HepG2 (cell line): ENCODE data around the gene LGALS3. TPM values are rescaled to one million over a fixed set of nuclear protein-coding genes. Genes with fewer than 3 reads are reported as not detected.
A peak's percentile ranks its signal among the peaks of the same experiment; 100 is the strongest.

Source experiments
- DMAP1 ChIP-seq: IDR thresholded peaks from 2 replicates; pipeline ENCODE4 v1.6.1; 2016
- FLYWCH1 ChIP-seq: sonication (generic); formaldehyde crosslinking; IDR thresholded peaks from 2 replicates; pipeline ENCODE4 v1.8.1; 2023; ENCODE audit warnings: mild to moderate bottlenecking, missing genetic modification reagents
- TMF1 ChIP-seq: sonication (generic); formaldehyde crosslinking; IDR thresholded peaks from 2 replicates; pipeline ENCODE4 v1.8.1; 2022; ENCODE audit warnings: low read depth, missing genetic modification reagents
- ZBTB40 ChIP-seq, 2 experiments: fragments of 450-650 bp in 1 of 2; sonication (generic) in 1 of 2; formaldehyde crosslinking in 1 of 2; IDR thresholded peaks; 2 replicates each; pipeline versions ENCODE4 v1.6.1 to v1.8.0; 2016 to 2022; ENCODE audit warnings: antibody characterized with exemption in 1 of 2, mild to moderate bottlenecking in 1 of 2, missing genetic modification reagents in 1 of 2
- ZBTB46 ChIP-seq: sonication (generic); formaldehyde crosslinking; IDR thresholded peaks from 2 replicates; pipeline ENCODE4 v1.4.0; 2020; ENCODE audit warnings: mild to moderate bottlenecking, missing genetic modification reagents, borderline replicate concordance
- ZNF547 ChIP-seq: sonication (generic); formaldehyde crosslinking; IDR thresholded peaks from 2 replicates; pipeline ENCODE4 v1.5.1; 2020; ENCODE audit warnings: mild to moderate bottlenecking, missing genetic modification reagents
- polyA plus RNA-seq, 8 experiments: library from polyadenylated mRNA; depleted of rRNA in 3 of 8; stranded (reverse) in 7 of 8; unstranded in 1 of 8; fragments of >200 nt; fragmentation: Illumina TruSeq in 4 of 8; extraction: Trizol in 4 of 8; gene quantifications; 2 replicates each; pipeline versions ENCODE4 v1.2.1 to v1.2.3, GENCODE V29; 2011 to 2016; ENCODE audit warnings: low read depth in 4 of 8, missing spikeins in 1 of 8, mixed read lengths in 1 of 8; ENCODE audit not compliant: insufficient read depth in 1 of 8
- total RNA-seq, 5 experiments: library from RNA; depleted of rRNA; stranded (reverse); fragments of >200 nt; fragmentation: Illumina TruSeq; extraction: Trizol; gene quantifications; 2 replicates each; pipeline ENCODE4 v1.2.3, GENCODE V29; 2016; ENCODE audit warnings: low read depth in 1 of 5
- TF ChIP-seq, protein P1 (sequence below): sonication (generic); formaldehyde crosslinking; IDR thresholded peaks from 2 replicates; pipeline ENCODE4 v1.5.1; 2020; ENCODE audit warnings: mild to moderate bottlenecking, missing genetic modification reagents, moderate library complexity

LGALS3 gene
- total and polyA plus RNA-seq, 2 of the 13 experiments (the other 11 are each of a cell fraction or from before 2014, with no cell fraction given) = 5.0 to 97.4 TPM

DNA sequence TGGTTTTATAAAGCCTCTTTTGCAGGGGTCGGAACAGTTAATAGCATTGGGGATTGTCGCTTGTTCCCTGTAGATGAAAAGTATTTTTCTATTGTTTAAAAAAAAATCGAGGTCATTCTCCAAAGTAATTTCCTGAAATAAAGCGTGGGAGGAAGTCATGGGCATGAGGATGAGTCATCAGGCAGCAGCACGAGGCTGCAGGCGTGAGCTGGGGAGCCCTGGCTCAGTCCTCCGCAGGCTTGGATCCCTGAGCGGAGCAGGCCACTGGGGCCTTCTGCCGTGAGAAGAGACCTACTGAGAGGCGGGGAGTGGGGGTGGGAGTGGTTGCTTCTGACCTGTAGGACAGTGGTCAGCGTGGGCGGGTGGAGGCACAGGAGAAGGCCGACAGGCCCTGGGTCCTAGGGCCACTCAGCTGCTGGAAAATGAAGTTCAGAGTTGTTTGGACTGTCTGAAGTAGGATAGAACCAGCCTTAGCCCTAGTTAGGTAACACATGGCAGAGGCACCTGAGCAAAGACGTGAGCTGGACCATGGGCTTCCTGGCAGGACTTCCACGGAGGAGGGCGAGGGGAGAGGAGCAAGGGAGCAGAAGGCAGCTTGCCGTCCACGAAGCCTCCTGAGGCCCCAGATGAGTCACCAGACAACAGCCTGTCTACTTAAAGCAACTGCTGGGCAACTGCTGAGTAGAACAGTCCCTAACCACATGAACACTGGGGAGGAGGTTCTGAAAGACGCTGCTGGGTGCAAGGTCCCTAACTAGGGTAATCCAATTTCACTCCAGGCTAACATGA, 21.1 kb upstream of the LGALS3 start (continued):
- no peak for TF ChIP-seq ZBTB40 (IDR thresholded peaks at IDR 0.05)
- TF ChIP-seq ZBTB40 (CRISPR knock-in tag; IDR thresholded peaks at IDR 0.05) = peak; percentile 56
- TF ChIP-seq FLYWCH1 (CRISPR knock-in tag) = no peak
- TF ChIP-seq ZNF547 (CRISPR knock-in tag) = peak; percentile 79; the same call in 1 of the 2 replicates
- TF ChIP-seq ZBTB46 = no peak
- peak; percentile 78; the same call in 1 of the 2 replicates for TF ChIP-seq DMAP1 (CRISPR knock-in tag)
- TF ChIP-seq TMF1 (CRISPR knock-in tag) = 0 out of 2 replicates have a peak, but pooled peaks have one; percentile 35
- TF ChIP-seq, protein P1, sequence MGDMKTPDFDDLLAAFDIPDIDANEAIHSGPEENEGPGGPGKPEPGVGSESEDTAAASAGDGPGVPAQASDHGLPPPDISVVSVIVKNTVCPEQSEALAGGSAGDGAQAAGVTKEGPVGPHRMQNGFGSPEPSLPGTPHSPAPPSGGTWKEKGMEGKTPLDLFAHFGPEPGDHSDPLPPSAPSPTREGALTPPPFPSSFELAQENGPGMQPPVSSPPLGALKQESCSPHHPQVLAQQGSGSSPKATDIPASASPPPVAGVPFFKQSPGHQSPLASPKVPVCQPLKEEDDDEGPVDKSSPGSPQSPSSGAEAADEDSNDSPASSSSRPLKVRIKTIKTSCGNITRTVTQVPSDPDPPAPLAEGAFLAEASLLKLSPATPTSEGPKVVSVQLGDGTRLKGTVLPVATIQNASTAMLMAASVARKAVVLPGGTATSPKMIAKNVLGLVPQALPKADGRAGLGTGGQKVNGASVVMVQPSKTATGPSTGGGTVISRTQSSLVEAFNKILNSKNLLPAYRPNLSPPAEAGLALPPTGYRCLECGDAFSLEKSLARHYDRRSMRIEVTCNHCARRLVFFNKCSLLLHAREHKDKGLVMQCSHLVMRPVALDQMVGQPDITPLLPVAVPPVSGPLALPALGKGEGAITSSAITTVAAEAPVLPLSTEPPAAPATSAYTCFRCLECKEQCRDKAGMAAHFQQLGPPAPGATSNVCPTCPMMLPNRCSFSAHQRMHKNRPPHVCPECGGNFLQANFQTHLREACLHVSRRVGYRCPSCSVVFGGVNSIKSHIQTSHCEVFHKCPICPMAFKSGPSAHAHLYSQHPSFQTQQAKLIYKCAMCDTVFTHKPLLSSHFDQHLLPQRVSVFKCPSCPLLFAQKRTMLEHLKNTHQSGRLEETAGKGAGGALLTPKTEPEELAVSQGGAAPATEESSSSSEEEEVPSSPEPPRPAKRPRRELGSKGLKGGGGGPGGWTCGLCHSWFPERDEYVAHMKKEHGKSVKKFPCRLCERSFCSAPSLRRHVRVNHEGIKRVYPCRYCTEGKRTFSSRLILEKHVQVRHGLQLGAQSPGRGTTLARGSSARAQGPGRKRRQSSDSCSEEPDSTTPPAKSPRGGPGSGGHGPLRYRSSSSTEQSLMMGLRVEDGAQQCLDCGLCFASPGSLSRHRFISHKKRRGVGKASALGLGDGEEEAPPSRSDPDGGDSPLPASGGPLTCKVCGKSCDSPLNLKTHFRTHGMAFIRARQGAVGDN (CRISPR knock-in tag) = peak; percentile 100
